ENCODE data around the gene FBXL13.

The FBXL13 gene

GRCh38 chr7:102888561-102889233, 185.9 kb downstream of the FBXL13 start:
- no peak overlapping the region for H3K27ac ChIP-seq (ENCODE audit: low read depth, low read length, poor library complexity, severe bottlenecking)
- H3K4me2 ChIP-seq (ENCODE audit: low read length) = no peak overlapping the region
- H3K4me1 ChIP-seq (ENCODE audit: insufficient read depth, low read length, severe bottlenecking) = no peaks in the 10 kb centered on the region

GRCh38 chr7:102883098-102883860, 191.3 kb downstream of the FBXL13 start:
- no peak overlapping the region for H3K4me2 ChIP-seq (ENCODE audit: low read length)

More at GRCh38 chr7:102888561-102889233, 185.9 kb downstream of the FBXL13 start:
- Histone ChIP-seq H3K9me2 (ENCODE audit: low read depth, low read length) (no peaks in the 10 kb centered on the region), H3F3A (ENCODE audit: insufficient read depth, low read length) (no peaks in the 10 kb centered on the region), H3K4me3 (ENCODE audit: low read depth, low read length, poor library complexity, severe bottlenecking) (no peak overlapping the region), H3K9ac (ENCODE audit: low read length) (no peak overlapping the region), H4K20me1 (ENCODE audit: insufficient read depth, low read length) (no peaks in the 10 kb centered on the region), H3K36me3 (ENCODE audit: insufficient read depth, low read length) (no peaks in the 10 kb centered on the region), H3K9me3 (ENCODE audit: low read length) (peaks cover 10% of the 10 kb centered on the region), H2AFZ (ENCODE audit: low read length) (no peak overlapping the region), H3K79me2 (ENCODE audit: insufficient read depth, low read length) (no peaks in the 10 kb centered on the region), H3K27me3 (ENCODE audit: insufficient read depth, low read length) (no peaks in the 10 kb centered on the region)
- TF ChIP-seq EZH2 (IDR thresholded peaks at IDR 0.05; ENCODE audit: borderline replicate concordance, low read length) = no peak
- TF ChIP-seq CTCF (IDR thresholded peaks at IDR 0.05; ENCODE audit: low read length) = no peak

GRCh38 chr7:102875700-102876295, 198.8 kb downstream of the FBXL13 start:
- Histone ChIP-seq H3K9me2 (ENCODE audit: low read depth, low read length) (no peaks in the 10 kb centered on the region), H4K20me1 (ENCODE audit: insufficient read depth, low read length) (no peaks in the 10 kb centered on the region), H3K4me2 (ENCODE audit: low read length) (no peak overlapping the region), H3K27me3 (ENCODE audit: insufficient read depth, low read length) (no peaks in the 10 kb centered on the region), H3K27ac (ENCODE audit: low read depth, low read length, poor library complexity, severe bottlenecking) (no peak overlapping the region), H3K79me2 (ENCODE audit: insufficient read depth, low read length) (no peaks in the 10 kb centered on the region), H3K36me3 (ENCODE audit: insufficient read depth, low read length) (no peaks in the 10 kb centered on the region), H3K9me3 (ENCODE audit: low read length) (no peaks in the 10 kb centered on the region), H3F3A (ENCODE audit: insufficient read depth, low read length) (no peaks in the 10 kb centered on the region), H3K9ac (ENCODE audit: low read length) (no peak overlapping the region), H3K4me1 (ENCODE audit: insufficient read depth, low read length, severe bottlenecking) (no peaks in the 10 kb centered on the region), H3K4me3 (ENCODE audit: low read depth, low read length, poor library complexity, severe bottlenecking) (no peak overlapping the region), H2AFZ (ENCODE audit: low read length) (no peak overlapping the region)
- TF ChIP-seq EZH2 (IDR thresholded peaks at IDR 0.05; ENCODE audit: borderline replicate concordance, low read length) (no peak), CTCF (IDR thresholded peaks at IDR 0.05; ENCODE audit: low read length) (no peak)

More at GRCh38 chr7:102883098-102883860, 191.3 kb downstream of the FBXL13 start:
- H3K27me3 ChIP-seq (ENCODE audit: insufficient read depth, low read length) = no peaks in the 10 kb centered on the region
- no peak overlapping the region for H3K9ac ChIP-seq (ENCODE audit: low read length)
- no peaks in the 10 kb centered on the region for H3K79me2 ChIP-seq (ENCODE audit: insufficient read depth, low read length)
- no peak overlapping the region for H3K27ac ChIP-seq (ENCODE audit: low read depth, low read length, poor library complexity, severe bottlenecking)
- TF ChIP-seq EZH2 (IDR thresholded peaks at IDR 0.05; ENCODE audit: borderline replicate concordance, low read length) (no peak), CTCF (IDR thresholded peaks at IDR 0.05; ENCODE audit: low read length) (no peak)
- H4K20me1 ChIP-seq (ENCODE audit: insufficient read depth, low read length) = no peaks in the 10 kb centered on the region
- H2AFZ ChIP-seq (ENCODE audit: low read length) = no peak overlapping the region
- H3K9me3 ChIP-seq (ENCODE audit: low read length) = peaks cover 10% of the 10 kb centered on the region
- no peak overlapping the region for H3K4me3 ChIP-seq (ENCODE audit: low read depth, low read length, poor library complexity, severe bottlenecking)
- no peaks in the 10 kb centered on the region for H3K36me3 ChIP-seq (ENCODE audit: insufficient read depth, low read length)
- no peaks in the 10 kb centered on the region for H3K4me1 ChIP-seq (ENCODE audit: insufficient read depth, low read length, severe bottlenecking)
- H3F3A ChIP-seq (ENCODE audit: insufficient read depth, low read length) = no peaks in the 10 kb centered on the region
- H3K9me2 ChIP-seq (ENCODE audit: low read depth, low read length) = no peaks in the 10 kb centered on the region
